ENCODE measurements around the gene GMDS.
A peak's percentile ranks its signal among the peaks of the same experiment; 100 is the strongest.

GMDS gene

GRCh38 chr6:1820714-1821113 is 424.7 kb downstream of the GMDS start:
- no peak for DNase-seq

GRCh38 chr6:1820165-1820564 is 425.2 kb downstream of the GMDS start:
- DNase-seq, result no peak

GRCh38 chr6:1819007-1819406 is 426.4 kb downstream of the GMDS start:
- no peak for DNase-seq

- no peak for DNase-seq
Measured at GRCh38 chr6:1817033-1817761, 428.2 kb downstream of the GMDS start.

GRCh38 chr6:1815827-1816452 is 429.5 kb downstream of the GMDS start:
- DNase-seq, result no peak

GRCh38 chr6:1814279-1814678 is 431.1 kb downstream of the GMDS start:
- no peak for DNase-seq

- DNase-seq, result no peak
Measured at GRCh38 chr6:1812487-1812886, 432.9 kb downstream of the GMDS start.

- no peak for DNase-seq
Measured at GRCh38 chr6:1812034-1812433, 433.4 kb downstream of the GMDS start.

GRCh38 chr6:1810880-1811279 is 434.5 kb downstream of the GMDS start:
- no peak for DNase-seq

GRCh38 chr6:1809291-1809988 is 436.0 kb downstream of the GMDS start:
- no peak for DNase-seq

GRCh38 chr6:1806935-1807334 is 438.5 kb downstream of the GMDS start:
- no peak for DNase-seq

GRCh38 chr6:1802491-1803395 is 442.7 kb downstream of the GMDS start:
- peak; percentile 48 for DNase-seq

GRCh38 chr6:1801401-1801800 is 444.0 kb downstream of the GMDS start:
- DNase-seq, result no peak

GRCh38 chr6:1800845-1801244 is 444.6 kb downstream of the GMDS start:
- no peak for DNase-seq

- DNase-seq, result no peak
Measured at GRCh38 chr6:1798965-1799325, 446.5 kb downstream of the GMDS start.

GRCh38 chr6:1798303-1798964 is 447.0 kb downstream of the GMDS start:
- no peak for DNase-seq

GRCh38 chr6:1797801-1798200 is 447.6 kb downstream of the GMDS start:
- no peak for DNase-seq

GRCh38 chr6:1796706-1797529 is 448.5 kb downstream of the GMDS start:
- DNase-seq, result no peak

GRCh38 chr6:1795910-1796309 is 449.5 kb downstream of the GMDS start:
- no peak for DNase-seq

GRCh38 chr6:1792989-1793388 is 452.4 kb downstream of the GMDS start:
- DNase-seq, result no peak

GRCh38 chr6:1790684-1791083 is 454.7 kb downstream of the GMDS start:
- no peak for DNase-seq

GRCh38 chr6:1789092-1789491 is 456.3 kb downstream of the GMDS start:
- no peak for DNase-seq

Measured in eye (tissue), 1 donor.